Left ventricle myocardium inferior (tissue), 1 donor: Measurements from ENCODE around the gene VAT1L. TPM values are rescaled to one million over a fixed set of nuclear protein-coding genes. Genes with fewer than 3 reads are reported as not detected.

Experiments used
- DNase-seq: peaks from one replicate; pipeline ENCODE4 v3.0.0-alpha.2; 2020
- H3K27ac ChIP-seq: fragments of 200-600 bp; replicated peaks from 2 replicates; pipeline ENCODE4 v1.8.0; 2021
- H3K27me3 ChIP-seq: fragments of 200-600 bp; 2 replicates; pipeline ENCODE4 v1.8.0; 2021; ENCODE audit warnings: low read depth
- H3K36me3 ChIP-seq: fragments of 200-600 bp; 2 replicates; pipeline ENCODE4 v1.8.0; 2021
- H3K4me1 ChIP-seq: fragments of 200-600 bp; 2 replicates; pipeline ENCODE4 v1.8.0; 2021
- H3K4me3 ChIP-seq: fragments of 200-600 bp; 2 replicates; pipeline ENCODE4 v1.8.0; 2021; ENCODE audit warnings: mild to moderate bottlenecking, moderate library complexity
- H3K9me3 ChIP-seq: fragments of 200-600 bp; replicated peaks from 2 replicates; pipeline ENCODE4 v1.8.0; 2021
- intact Hi-C: fragments of 100-400 bp; cut with micrococcal nuclease; formaldehyde crosslinking; loops from one replicate; pipeline ENCODE4 v1.11.0; 2022
- total RNA-seq: library from RNA; stranded (reverse); fragmentation: NEBNext Ultra II Directional; extraction: Animal tissue kit (Norgen Biotek cat#: 25700); gene quantifications from one replicate; pipeline ENCODE4 v1.2.1, GENCODE V29; 2021
- TF ChIP-seq, protein P1 (sequence below): fragments of 200-600 bp; IDR thresholded peaks from 2 replicates; pipeline ENCODE4 v1.8.0; 2021; ENCODE audit warnings: antibody characterized with exemption, mild to moderate bottlenecking, borderline replicate concordance
- donor health status: DM: no; HTN: yes; CAD: no; lungs with severe emphysema.

Gene VAT1L
- total RNA-seq, 1 donor from 2014 or later: 13.1 TPM

DNA sequence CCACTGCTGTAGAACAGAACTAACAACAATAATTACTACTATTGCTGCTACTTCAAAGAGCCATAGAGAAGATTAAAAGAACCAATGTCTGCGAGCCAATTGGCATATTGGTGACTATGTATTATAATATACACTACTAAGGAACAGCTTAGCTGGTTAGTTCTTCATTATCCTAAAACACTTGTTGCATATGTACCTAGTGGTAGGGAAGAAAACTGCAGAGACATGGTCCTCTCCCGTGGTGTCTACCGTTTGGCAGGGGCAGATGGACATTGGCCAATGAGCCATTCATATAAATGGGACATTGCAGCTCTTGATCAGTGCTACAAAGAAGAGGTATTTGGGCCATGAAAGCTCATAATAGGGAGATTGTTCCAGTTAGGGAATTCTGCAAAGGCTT is 187.6 kb downstream of the VAT1L start:
- no peak for DNase-seq
- TF ChIP-seq, protein P1, sequence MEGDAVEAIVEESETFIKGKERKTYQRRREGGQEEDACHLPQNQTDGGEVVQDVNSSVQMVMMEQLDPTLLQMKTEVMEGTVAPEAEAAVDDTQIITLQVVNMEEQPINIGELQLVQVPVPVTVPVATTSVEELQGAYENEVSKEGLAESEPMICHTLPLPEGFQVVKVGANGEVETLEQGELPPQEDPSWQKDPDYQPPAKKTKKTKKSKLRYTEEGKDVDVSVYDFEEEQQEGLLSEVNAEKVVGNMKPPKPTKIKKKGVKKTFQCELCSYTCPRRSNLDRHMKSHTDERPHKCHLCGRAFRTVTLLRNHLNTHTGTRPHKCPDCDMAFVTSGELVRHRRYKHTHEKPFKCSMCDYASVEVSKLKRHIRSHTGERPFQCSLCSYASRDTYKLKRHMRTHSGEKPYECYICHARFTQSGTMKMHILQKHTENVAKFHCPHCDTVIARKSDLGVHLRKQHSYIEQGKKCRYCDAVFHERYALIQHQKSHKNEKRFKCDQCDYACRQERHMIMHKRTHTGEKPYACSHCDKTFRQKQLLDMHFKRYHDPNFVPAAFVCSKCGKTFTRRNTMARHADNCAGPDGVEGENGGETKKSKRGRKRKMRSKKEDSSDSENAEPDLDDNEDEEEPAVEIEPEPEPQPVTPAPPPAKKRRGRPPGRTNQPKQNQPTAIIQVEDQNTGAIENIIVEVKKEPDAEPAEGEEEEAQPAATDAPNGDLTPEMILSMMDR: no peak
- H3K36me3 ChIP-seq: no peaks in the 10 kb centered on the region
- peaks cover 4% of the 10 kb centered on the region for H3K4me1 ChIP-seq
- no peaks in the 10 kb centered on the region for H3K9me3 ChIP-seq
- intact Hi-C loops: no loop called here
- H3K27ac ChIP-seq: no peak overlapping the region
- H3K4me3 ChIP-seq: no peak overlapping the region
- peaks cover 4% of the 10 kb centered on the region for H3K27me3 ChIP-seq

DNA sequence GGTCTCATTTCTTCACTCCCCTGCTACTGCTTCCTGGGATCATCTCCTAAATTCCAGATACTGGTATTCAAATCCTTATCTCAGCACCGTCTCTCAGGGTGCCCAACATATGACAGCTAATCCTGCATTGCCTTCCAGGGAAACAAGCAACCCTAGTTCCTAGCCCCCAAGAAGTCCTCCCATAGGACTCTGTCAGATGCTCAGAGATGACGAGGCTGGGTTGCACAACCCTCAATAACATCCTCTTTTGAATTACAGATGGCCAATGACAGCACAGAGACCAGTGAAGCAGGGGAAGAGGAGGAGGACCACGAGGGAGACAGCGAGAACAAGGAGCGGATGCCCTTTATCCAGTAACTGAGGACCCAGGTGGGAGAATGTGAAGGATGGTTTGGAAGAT is 189.0 kb downstream of the VAT1L start:
- TF ChIP-seq, protein P1: no peak
- DNase-seq: no peak
- Histone ChIP-seq H3K4me3 (no peak overlapping the region), H3K36me3 (no peaks in the 10 kb centered on the region), H3K9me3 (no peaks in the 10 kb centered on the region), H3K27ac (no peak overlapping the region), H3K27me3 (no peaks in the 10 kb centered on the region), H3K4me1 (no peaks in the 10 kb centered on the region)
- intact Hi-C loops: no loop called here

DNA sequence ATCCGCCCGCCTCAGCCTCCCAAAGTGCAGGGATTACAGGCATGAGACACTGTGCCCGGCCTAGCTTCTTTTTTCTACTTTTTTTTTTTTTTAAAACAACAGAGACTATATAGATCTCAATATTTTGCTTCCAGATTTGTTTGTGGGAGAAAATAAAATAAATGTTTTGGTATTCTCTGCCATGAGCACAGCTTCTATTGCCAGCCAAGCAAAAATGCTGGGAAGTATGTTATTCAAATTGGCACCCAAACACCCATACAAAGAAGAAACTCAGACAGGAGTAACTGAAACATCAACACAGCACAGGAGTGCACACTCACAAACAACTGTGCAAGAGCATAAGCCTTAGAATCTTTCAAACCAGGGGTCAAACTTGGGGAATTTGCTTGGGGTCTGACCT is 196.7 kb downstream of the VAT1L start:
- H3K36me3 ChIP-seq: no peaks in the 10 kb centered on the region
- H3K4me1 ChIP-seq: no peaks in the 10 kb centered on the region
- no peaks in the 10 kb centered on the region for H3K27me3 ChIP-seq
- DNase-seq: no peak
- intact Hi-C loops: no loop called here
- H3K9me3 ChIP-seq: no peaks in the 10 kb centered on the region
- TF ChIP-seq, protein P1: no peak
- no peak overlapping the region for H3K27ac ChIP-seq
- no peak overlapping the region for H3K4me3 ChIP-seq

DNA sequence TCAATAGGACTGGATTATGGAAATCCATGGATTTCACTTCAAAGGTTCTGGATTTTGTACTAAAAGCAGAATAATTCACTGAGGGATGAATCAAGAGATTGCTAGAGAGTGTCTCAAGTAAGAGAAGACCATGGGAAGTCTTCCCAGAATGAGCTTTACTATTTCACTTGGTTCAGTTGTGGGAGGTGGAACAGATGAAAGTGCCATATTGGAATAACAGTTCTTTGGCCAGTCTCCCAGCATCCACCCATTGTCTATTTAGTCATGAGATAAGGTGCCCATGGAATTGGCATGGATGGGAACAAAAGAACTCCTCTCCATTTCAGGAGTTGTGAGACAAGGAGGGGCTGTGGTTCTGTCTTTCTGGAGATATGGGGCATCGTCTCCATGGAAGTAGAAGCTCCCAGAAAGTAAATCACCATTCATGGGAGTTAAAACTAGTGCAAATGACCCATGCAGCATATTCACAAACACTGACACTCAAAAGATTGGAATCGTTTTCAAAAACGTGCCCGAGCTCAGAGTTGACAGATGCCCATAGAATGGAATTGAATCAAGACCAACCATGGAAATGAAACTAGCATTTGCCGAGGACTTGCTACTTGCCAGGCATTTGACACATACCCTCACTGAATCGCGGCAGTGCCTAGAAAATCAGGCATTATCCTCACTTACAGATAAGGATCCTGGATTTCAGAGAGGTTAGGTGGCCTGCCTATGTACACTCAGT is 197.8 kb downstream of the VAT1L start:
- Histone ChIP-seq H3K4me1 (no peaks in the 10 kb centered on the region), H3K9me3 (no peaks in the 10 kb centered on the region), H3K36me3 (no peaks in the 10 kb centered on the region), H3K27me3 (no peaks in the 10 kb centered on the region), H3K27ac (no peak overlapping the region), H3K4me3 (no peak overlapping the region)
- DNase-seq: no peak
- TF ChIP-seq, protein P1: no peak
- intact Hi-C loops: no loop called here

DNA sequence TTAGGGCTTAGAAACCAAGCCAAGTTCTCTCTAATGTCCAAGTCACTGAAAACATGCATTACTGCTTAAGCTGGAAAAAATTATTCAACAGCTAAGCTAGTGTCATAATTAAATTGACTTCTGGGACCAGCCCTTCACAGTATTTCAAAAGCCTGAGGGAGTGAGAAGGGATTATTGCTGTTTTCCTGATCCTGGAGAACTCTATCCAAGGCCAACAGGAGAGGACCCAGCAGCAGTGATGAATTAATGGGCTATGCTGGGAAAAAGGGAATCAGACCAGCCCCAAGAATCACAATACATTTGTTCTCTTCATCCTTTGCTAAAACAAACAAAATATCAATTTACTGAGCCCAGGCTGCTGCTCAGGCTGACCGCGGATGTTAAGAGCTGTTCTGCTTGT is 199.4 kb downstream of the VAT1L start:
- intact Hi-C loops: no loop called here
- Histone ChIP-seq H3K4me3 (no peak overlapping the region), H3K9me3 (peaks cover 5% of the 10 kb centered on the region), H3K27me3 (no peaks in the 10 kb centered on the region), H3K36me3 (no peaks in the 10 kb centered on the region), H3K27ac (no peak overlapping the region), H3K4me1 (no peaks in the 10 kb centered on the region)
- DNase-seq: no peak
- TF ChIP-seq, protein P1: no peak
